Stimulated activated CD4-positive, alpha-beta T cell treated with anti-CD3 and anti-CD28 coated beads, Interleukin-12 subunit alpha, Interleukin-12 subunit beta, amount 100 ng/mL, for 24 hours (primary cell): ENCODE measurements around the gene DCAKD.

Source experiments
- DNase-seq, 2 experiments: peaks; one replicate each; pipeline ENCODE4 v3.0.0-alpha.2; 2020; ENCODE audit warnings: low read depth in 2 of 2

The DCAKD gene

GRCh38 chr17:45004388-45004787 lies 47.0 kb downstream of the DCAKD start:
- DNase-seq, result no peak

DNA sequence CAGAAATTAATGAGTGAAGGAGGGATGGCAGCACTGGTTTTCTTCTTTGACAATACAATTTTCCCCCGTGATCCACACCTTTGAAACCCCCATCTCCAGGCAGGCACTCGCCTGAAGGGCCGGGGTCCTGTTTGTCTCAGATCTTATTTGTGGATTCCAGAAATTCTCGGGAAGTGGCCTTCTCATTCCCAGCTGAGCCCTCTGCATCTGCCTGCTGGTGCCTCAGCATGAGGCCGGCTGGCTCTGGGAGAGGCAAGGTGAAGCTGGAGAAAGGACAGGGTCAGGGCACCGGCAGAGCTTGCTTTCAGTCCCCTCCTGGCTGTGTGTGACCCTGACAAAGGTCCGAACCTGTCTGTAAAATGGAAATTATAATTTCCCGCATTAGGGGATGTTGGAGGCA lies 47.6 kb downstream of the DCAKD start:
- no peak for DNase-seq

GRCh38 chr17:45001310-45001709 lies 50.1 kb downstream of the DCAKD start:
- DNase-seq, result no peak

GRCh38 chr17:44999433-44999832 lies 52.0 kb downstream of the DCAKD start:
- no peak for DNase-seq

DNA sequence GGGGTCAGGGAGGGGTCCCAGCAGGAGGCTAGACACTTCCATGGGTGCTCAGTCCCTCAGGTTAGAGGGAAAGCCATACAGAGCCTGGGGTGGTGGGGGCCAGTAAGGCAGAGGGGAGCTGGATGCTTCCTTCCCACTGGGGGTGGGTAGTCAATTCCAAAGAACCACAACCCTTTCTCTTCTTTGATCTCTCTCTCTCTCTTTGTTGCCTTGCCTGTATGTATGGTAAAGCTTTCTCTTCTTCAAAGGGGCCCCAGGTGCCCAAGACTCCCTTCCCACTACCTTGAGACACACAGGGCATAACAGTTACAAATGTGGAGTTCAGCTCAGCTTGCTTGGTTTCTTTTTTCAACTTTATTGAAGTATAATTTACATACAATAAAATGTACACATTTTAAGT lies 52.8 kb downstream of the DCAKD start:
- DNase-seq, result no peak

DNA sequence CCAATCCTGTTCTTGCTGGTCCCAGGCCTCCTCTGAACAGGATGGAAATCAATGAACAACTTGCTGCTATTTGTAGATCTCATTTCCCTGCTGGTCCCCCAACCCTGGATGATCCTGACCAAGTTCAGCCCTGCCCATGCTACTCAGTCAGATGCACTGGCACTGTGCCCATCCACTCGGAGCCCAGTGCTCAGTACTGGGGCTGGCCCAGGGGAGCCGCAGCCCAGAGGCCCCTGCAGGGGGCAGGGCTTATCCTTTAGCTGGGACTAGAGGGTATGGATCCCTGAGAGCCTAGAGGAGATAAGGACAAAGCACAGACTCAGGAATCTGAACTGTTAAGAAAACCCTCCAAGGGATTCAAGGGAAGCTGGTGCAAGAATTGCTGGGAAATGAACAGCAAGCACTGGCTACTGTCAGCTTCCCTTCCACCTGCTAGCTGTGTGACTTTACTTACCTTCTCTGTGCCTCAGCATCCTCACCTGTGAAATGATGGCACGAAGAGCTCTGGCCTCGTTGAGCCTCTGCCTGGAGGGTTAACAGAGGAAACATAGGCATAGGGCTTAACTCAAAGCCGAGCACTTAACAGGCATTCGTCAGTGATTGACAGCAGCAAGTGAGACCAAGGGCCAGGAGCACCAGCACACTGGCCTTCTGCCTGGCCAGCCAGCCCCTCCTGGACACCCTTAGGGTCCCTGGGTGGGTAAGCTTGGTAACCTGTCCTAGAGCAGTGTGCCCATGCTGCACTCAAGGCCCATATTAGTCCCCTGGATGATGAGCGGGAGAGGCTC lies 53.5 kb downstream of the DCAKD start:
- no peak for DNase-seq

DNA sequence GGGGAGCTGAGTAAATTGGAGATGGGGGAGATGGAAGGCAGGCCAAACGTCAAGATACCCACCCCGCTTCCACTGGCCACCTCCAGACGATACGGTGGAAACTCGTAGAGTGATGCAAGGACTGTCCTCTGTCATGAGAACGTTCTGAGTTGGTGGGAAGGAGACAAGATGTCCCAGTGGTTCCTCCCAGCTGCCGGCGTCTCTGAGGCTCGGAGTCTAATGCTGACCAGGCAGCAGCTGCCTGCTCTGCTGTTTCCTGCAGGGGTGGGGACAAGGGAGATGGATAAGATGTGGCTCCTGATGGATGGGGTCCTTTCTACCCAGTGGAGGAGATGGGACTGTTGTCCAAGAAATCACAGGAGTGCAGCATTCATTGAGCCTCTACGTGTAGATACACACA lies 55.1 kb downstream of the DCAKD start:
- no peak for DNase-seq

DNA sequence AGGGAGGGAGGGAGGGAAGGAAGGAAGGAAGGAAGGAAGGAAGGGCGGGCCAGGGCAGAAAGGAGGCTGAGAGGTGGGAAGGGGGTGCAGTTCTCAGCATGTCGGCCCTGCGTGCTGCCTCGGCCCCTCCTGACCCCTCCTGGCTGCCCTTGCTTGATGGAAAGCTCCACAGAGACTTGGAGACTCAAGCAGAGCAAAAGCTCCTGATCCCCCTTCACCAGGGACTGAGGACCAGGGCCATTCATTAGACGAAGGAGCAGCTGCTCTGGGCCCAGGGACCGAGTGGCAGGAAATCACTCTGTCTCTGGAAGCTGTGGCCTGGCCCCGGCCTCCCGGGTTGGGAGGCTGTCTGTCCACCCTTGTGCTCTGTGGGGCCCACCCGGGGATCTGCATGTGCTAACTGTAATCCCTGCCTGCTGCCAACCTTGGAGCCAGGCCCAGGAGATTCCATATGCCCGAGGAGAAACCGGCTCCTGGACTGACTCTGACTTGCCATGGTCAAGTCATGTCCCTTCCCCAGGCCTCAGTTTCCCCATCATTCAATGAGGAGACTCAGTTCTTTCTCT lies 55.9 kb downstream of the DCAKD start:
- no peak for DNase-seq

DNA sequence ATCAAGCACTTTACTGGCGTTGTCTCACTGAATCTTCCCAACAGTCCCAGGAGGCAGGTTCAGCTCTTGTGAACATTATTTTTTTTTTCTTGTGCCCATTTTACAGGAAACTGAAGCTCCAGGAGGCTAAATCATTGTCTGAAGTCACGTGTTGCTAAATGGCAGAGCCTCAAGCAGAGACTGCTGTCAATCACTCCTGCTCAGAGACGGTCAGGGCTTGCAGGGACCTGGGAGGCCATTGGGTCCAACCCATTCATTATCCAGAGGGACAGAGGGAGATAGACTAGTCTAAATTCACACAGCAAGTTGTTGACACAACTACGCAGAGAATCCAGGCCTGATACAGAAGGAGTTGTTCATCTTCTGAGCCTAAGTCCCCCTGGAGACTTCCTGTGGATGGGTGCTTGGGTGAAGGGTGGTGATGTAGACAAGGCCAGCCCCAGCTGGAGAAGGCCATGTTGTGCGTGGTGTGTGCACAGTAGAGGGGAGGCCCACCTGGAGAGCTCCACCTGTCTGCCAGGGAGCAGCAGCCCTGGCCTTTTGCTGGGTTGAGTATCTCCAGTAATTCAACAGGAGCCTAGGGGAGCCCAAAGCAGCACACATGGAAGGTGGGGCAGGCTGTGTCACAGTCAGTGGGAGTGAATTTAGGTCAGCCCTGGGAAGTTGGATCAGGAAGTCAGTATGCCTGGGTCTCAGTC lies 59.0 kb downstream of the DCAKD start:
- DNase-seq, result no peak

DNA sequence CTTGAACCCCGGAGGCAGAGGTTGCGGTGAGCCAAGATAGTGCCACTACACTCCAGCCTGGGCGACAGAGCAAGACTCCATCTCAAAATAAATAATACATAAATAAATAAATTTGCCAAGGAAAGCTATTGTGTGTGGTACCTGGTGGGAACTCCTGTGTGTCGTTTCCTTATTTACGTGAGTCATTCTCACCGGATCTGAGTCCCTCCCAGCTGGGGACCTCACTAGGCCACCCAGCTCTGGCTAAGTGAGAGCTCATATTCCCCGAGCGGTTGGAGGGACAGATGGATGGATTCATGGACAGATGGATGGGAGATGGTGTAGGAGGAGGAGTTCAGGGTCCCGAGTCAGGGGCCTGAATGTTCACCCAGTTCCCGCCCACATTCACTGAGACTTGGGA lies 60.4 kb downstream of the DCAKD start:
- no peak for DNase-seq

GRCh38 chr17:44989552-44990138 lies 61.8 kb downstream of the DCAKD start:
- DNase-seq, result no peak

GRCh38 chr17:44988044-44988942 lies 63.1 kb downstream of the DCAKD start:
- no peak for DNase-seq

GRCh38 chr17:44983563-44983962 lies 67.9 kb downstream of the DCAKD start:
- DNase-seq, result no peak

- DNase-seq, result no peak
Measured at GRCh38 chr17:44982113-44982702, 69.2 kb downstream of the DCAKD start.

DNA sequence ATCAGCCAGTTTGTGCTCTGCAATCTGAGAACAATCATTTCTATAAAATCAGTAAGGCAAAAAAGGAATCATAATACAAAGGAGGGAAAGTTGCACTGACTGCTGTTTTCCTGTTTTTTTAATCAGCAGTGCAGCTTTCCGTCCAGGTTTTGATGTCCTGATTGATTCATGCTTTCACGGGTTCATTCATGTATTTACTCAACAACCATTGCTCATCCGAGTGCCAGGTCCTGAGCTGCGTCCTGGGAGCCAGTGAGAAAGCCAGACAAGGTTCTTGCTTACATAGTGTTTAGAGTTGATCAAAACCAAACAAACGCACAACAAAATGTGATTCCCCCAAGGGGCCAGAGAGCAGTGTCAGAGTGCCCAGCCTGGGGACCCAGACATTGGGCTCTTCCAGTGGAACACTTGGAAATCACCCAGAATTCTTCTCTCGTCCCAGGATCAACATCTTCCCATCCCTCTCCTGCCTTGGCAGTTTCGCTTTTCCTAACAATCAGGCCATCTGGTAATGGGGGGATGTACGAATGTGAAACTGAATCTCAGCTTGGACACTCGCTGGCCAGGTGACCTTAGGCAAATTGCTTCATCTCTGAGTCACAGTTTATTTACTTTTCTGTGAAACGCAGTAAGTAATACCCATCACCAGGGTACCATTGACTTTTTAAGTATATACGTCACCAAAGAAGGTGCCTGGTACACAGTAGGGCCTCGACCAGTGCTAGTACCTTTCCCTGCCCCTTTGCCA lies 70.0 kb downstream of the DCAKD start:
- DNase-seq, result no peak

- no peak for DNase-seq
Measured at GRCh38 chr17:44979426-44979995, 71.9 kb downstream of the DCAKD start.

DNA sequence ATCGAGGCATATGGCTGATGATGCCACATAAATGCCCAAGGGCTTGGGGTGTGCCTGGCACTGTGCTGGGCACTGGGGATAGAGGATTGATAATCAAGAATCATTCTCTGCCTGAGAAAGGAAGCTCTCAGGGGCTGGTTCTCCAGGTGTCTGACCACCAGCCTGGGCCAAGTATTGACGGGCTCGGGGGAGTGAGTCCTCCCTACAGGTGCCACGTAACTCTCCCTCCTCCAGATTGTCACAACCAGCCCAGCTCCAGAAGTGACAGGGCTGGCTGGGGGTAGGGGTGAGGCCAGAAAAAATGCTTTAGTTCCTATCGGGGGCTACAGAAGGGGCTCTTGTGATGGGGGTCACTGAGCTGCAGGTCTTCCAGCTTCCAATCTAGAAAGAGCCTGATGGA lies 72.6 kb downstream of the DCAKD start:
- DNase-seq, result no peak

DNA sequence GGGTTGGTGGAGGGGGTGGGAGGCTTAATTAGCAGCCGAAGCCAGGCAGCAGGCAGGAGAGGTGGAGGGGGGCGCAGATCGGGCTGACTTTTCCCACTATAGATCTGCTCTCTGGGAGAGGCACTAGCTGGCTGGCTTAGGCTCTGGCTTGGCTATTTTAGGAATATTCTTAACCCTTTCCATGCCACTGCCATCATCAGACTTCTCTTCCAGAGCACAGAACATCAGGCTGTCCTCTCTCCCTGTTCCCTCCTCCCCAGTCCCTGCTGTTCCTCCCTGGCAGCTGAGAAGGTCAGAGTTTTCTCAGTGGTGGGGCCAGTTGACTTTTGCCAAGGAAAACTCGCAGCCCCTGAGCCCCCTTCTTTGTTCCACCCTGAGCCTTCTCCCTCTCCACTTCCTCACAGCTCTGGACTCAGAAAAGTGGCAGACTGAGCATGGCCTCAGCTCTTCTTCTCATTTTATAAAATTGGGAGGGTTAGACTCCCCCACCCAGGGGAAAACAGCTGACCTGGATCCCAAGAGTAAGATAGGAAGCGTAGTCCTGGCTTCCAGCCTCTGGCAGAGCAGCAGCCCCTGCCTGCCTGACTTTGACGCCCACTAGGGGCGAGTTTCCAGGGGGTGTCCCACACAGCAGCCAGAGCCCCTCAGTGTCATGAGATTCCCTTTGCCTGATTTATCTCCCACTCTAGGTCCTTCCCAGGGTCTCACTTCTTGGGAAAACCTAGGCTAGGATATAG lies 73.5 kb downstream of the DCAKD start:
- DNase-seq, result no peak

DNA sequence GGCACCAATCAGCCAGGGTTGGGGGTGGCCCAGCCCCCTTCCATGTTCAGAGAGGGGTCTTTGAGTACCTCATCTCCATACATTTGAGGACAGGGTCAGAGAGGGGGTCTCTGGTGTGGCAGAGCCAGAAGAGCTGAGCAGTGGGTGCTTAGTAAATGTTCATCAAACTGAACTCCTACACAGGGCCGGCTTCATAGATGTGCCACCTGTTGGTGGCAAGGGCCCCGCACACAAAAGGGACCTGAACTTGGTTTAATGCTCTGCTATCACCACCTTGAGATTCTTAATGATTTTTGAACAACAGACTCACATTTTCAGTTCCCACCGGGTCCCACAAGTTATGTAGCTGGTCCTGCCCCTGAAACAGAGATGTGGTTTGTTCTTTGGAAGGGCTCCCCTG lies 74.4 kb downstream of the DCAKD start:
- DNase-seq, result no peak

DNA sequence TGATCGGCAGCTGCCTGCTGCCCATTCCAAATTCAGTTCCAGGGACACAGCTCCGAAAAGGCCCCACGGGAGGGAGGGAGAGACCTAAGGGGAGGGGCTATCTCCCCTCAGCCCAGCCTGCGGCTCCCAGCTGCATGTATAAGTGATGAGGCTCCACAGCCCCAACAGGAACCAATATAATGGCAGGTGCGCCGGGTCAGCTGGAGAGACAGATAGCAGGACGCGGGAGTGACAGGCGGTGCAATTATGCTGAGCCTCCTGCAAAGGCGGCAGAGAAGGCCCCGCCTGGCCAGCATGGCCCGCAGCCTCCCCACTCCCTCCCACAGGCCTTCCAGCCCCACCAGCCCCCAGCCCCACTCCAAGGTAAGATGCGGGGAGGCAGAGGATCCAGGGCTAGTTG lies 75.2 kb downstream of the DCAKD start:
- no peak for DNase-seq
